Muscle layer of duodenum (tissue), 2 donors: ENCODE data around the gene CASP6.

ENCODE experiments used
- H3K27ac ChIP-seq: one replicate; pipeline ENCODE4 v1.7.0; 2013; ENCODE audit warnings: mild to moderate bottlenecking, low read length
- H3K27me3 ChIP-seq: one replicate; pipeline ENCODE4 v1.7.0; 2013; ENCODE audit warnings: low read depth, mild to moderate bottlenecking, control low read depth, low read length
- H3K36me3 ChIP-seq, 2 donors: one replicate each; pipeline ENCODE4 v1.7.0; 2013; ENCODE audit warnings: low read length in 2 of 2, control low read depth in 1 of 2, mild to moderate bottlenecking in 1 of 2; ENCODE audit not compliant: insufficient read depth in 2 of 2, control insufficient read depth in 1 of 2
- H3K4me1 ChIP-seq, 2 donors: one replicate each; pipeline ENCODE4 v1.7.0; 2013; ENCODE audit warnings: low read length in 2 of 2, mild to moderate bottlenecking in 2 of 2, control low read depth in 1 of 2, moderate library complexity in 1 of 2; ENCODE audit not compliant: insufficient read depth in 2 of 2, control insufficient read depth in 1 of 2
- H3K4me3 ChIP-seq, 2 donors: one replicate each; pipeline ENCODE4 v1.7.0; 2013; ENCODE audit warnings: low read length in 2 of 2, low read depth in 1 of 2, mild to moderate bottlenecking in 1 of 2
- H3K9me3 ChIP-seq, 2 donors: one replicate each; pipeline ENCODE4 v1.7.0; 2013; ENCODE audit warnings: low read length in 2 of 2, control low read depth in 1 of 2, mild to moderate bottlenecking in 1 of 2; ENCODE audit not compliant: control insufficient read depth in 1 of 2
- donor health status: healthy.

CASP6 gene

DNA sequence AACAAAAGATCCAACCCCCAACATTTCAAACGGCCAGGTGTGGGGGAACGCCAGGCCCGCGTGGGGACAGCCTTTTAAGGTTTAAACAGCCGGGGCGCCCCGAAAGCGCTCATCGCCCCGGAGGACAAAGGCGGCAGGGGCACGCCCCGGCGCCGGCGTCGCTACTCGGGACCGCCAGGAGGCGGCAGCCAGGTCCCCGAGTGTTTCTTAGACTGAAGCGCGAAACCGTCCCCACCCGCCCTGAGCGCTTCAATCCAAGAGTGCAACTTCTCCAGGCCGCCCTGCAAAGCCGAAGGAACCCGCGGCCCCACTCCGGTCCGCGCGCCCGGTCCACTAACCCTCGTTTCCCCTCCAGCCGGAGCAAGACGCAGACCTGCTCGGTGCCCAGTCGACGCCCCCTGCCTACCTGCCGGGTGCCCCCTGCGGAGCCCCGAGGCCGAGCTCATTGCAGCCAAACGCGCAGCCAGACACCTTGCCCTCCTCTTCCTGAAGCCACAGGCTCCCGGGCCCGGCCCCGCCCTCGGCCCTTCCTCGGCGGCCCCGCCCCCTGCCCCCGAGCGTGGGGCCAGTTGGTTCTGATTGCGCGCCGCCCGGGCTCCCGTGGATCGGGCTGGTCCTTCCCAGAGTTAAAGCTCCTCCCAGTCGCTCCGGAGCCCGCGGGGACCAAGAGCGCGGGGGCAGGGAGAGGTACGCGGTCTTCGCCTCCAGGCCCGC lies at the start of gene CASP6:
TSS of gene CASP6 (minus strand) at position 496 of the 714 bp plus-strand sequence. CDS start at position 446, 50 bp downstream.
- no peaks in the 10 kb centered on the region for H3K9me3 ChIP-seq
- no peaks in the 10 kb centered on the region for H3K27me3 ChIP-seq
- H3K27ac ChIP-seq, result peak within 1 kb of the TSS; percentile 74
- H3K36me3 ChIP-seq, result peaks cover 0 to 4% of the 10 kb centered on the region in 2 donors
- H3K4me1 ChIP-seq, result peaks cover 0 to 6% of the 10 kb centered on the region in 2 donors
- peak within 1 kb of the TSS; percentile 62 to 88 for H3K4me3 ChIP-seq

- Histone ChIP-seq H3K36me3 (no peaks in the 10 kb centered on the region), H3K27me3 (no peaks in the 10 kb centered on the region), H3K4me3 (no peak overlapping the region), H3K9me3 (no peaks in the 10 kb centered on the region), H3K4me1 (no peaks in the 10 kb centered on the region), H3K27ac (no peak overlapping the region)
These were observed 49.3 kb upstream of the CASP6 start for GRCh38 chr4:109752525-109752924.

DNA sequence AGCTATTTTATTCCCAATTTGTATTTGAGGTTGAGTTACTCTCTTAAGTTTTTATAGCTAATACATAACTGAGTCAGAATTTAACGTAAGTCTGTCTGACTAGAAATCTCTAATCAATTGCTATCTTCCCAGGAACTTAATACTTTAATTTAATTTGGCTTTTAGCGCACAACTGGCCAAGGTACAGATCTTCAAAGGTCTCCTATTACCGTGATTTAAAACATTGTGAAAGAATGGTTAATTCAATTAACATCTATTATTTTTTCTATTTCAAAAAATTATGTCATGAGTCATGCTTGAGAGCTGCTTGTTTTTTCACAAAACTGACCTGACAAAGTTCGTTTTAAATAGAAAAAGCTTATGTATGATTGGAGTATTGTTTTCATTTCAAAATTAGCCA lies 48.6 kb upstream of the CASP6 start:
- Histone ChIP-seq H3K27me3 (no peaks in the 10 kb centered on the region), H3K9me3 (no peaks in the 10 kb centered on the region), H3K4me1 (no peaks in the 10 kb centered on the region), H3K4me3 (no peak overlapping the region), H3K36me3 (no peaks in the 10 kb centered on the region), H3K27ac (no peak overlapping the region)

DNA sequence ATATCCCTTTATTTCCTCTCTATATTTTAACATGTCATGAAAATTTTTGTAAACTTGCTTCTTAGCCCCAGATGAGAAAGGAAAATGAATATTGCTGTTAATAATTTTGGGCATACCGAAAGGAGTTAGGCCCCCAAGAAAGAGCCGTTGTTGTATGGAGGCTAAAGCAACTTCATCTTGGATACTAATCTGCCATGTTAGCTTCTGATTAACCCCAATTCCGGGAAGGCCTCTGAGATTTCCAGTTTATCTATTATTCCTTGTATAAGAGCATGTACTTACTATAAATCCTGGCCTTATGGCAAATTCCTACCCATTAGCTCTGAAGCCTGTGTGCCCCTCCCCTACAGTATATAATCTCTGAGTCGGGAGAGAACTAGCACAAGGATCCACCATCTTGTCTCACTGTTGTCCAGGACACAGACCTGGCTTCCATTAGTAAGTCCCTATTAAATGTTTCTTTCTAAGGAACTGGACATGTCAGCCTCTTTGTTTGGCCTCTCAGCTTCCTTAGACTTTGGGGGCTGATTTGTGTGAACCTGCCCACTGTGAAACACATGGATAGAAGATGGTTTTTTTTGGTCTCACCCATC lies 47.5 kb upstream of the CASP6 start:
- Histone ChIP-seq H3K9me3 (no peaks in the 10 kb centered on the region), H3K4me1 (no peaks in the 10 kb centered on the region), H3K4me3 (no peak overlapping the region), H3K27me3 (no peaks in the 10 kb centered on the region), H3K36me3 (no peaks in the 10 kb centered on the region), H3K27ac (no peak overlapping the region)

DNA sequence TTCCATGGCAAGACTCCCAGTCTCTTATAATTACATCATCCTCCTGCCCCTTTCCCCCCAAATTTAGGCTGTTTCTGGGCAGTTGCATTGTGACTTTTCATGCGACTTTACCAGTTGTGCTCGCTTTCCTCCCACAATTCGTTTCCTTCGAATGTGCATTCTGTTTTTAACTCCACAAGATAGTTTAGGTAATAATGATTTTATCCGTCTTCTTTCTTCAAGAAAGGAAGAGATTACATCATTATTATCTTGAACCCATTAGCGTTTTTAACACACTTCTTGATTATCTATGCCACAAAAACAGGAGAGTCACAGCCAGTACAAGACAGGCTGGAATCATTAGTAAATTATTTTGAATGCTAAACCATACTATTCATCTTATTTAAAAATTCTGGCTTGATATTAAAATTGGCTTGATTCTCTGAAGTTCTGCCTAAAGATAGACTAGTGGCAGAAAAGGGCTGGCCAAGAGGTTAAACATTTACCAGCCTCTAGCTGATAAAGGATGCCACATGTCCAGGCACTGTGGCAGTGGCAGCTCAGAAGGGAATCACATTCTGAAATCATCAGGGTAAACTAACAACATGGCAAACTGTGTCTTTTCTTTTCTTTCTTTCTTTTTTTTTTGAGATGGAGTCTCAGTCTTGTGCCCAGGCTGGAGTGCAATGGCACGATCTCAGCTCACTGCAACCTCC lies 46.3 kb upstream of the CASP6 start:
- Histone ChIP-seq H3K36me3 (no peaks in the 10 kb centered on the region), H3K27me3 (no peaks in the 10 kb centered on the region), H3K4me3 (no peak overlapping the region), H3K27ac (no peak overlapping the region), H3K4me1 (no peaks in the 10 kb centered on the region), H3K9me3 (no peaks in the 10 kb centered on the region)

DNA sequence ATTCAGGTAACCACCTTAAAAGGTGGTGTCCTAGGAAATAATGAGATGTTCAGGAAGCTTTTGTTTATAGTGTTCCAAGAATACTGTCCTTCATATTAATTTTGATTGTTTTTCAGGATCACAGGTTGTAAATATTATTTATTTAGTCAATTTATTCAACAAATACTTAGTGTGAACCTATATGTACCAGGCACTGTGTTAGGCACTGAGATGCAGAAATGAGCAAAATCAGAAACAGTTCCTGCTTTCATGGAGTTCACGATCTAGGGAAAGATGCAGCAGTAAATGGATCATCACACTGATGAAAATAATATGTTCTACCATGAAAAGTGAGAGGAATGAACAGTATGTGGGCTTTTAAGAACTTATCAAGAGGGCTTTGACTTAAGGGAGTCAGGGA lies 44.9 kb upstream of the CASP6 start:
- no peaks in the 10 kb centered on the region for H3K36me3 ChIP-seq
- no peaks in the 10 kb centered on the region for H3K27me3 ChIP-seq
- no peak overlapping the region for H3K27ac ChIP-seq
- no peak overlapping the region for H3K4me3 ChIP-seq
- no peaks in the 10 kb centered on the region for H3K4me1 ChIP-seq
- no peaks in the 10 kb centered on the region for H3K9me3 ChIP-seq

- H3K36me3 ChIP-seq, result no peaks in the 10 kb centered on the region
- H3K27ac ChIP-seq, result no peak overlapping the region
- no peaks in the 10 kb centered on the region for H3K9me3 ChIP-seq
- no peaks in the 10 kb centered on the region for H3K27me3 ChIP-seq
- no peaks in the 10 kb centered on the region for H3K4me1 ChIP-seq
- H3K4me3 ChIP-seq, result no peak overlapping the region
These were observed 43.5 kb upstream of the CASP6 start for GRCh38 chr4:109746728-109747127.

DNA sequence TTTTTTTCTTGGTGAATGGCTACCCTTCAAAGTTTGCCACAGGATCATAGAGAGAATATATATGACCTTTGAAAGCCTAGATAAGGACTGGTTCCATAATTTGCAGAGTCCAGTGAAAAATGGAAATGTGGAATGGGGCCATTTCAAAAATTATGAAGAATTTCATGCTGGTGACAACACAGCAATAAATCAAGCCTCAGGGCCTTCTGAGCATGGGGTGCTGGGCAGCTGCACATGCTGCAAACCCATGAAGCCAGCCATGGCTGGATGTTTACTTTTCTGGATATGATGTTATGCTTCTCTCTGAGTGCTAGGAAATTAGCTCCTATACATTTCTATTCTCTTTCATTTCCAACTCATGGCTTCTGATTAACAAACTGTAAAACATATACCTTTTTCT lies 42.6 kb upstream of the CASP6 start:
- Histone ChIP-seq H3K4me1 (no peaks in the 10 kb centered on the region), H3K9me3 (no peaks in the 10 kb centered on the region), H3K4me3 (no peak overlapping the region), H3K36me3 (no peaks in the 10 kb centered on the region), H3K27me3 (no peaks in the 10 kb centered on the region), H3K27ac (no peak overlapping the region)

DNA sequence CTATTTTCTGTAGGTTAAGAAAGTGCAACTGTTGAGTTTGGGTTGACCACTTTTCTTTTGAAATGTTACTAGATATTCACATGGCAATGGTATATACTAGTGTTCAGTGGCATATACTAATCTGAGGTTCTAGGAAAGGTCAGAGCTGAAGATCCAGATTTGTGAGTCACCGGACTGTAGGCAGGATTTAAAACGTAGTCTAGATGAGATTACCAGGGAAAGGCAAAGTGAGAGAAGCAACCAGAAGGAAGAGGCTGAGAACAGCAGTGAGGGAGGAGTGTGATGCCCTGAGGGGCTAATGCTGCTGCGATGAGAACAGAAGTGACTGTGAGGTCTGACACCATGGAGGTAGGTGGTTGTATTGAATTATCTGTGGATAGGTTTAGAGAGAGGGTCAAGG lies 36.3 kb upstream of the CASP6 start:
- Histone ChIP-seq H3K27me3 (no peaks in the 10 kb centered on the region), H3K27ac (no peak overlapping the region), H3K4me3 (no peak overlapping the region), H3K9me3 (no peaks in the 10 kb centered on the region), H3K36me3 (no peaks in the 10 kb centered on the region), H3K4me1 (no peaks in the 10 kb centered on the region)

GRCh38 chr4:109738104-109738872 lies 35.0 kb upstream of the CASP6 start:
- Histone ChIP-seq H3K4me1 (no peaks in the 10 kb centered on the region), H3K36me3 (no peaks in the 10 kb centered on the region), H3K9me3 (no peaks in the 10 kb centered on the region), H3K4me3 (no peak overlapping the region), H3K27ac (no peak overlapping the region), H3K27me3 (no peaks in the 10 kb centered on the region)
